Stimulated activated CD4-positive, alpha-beta T cell treated with anti-CD3 and anti-CD28 coated beads, Interleukin-1b, Interleukin-23, amount 100 ng/mL, for 4 hours (primary cell): ENCODE measurements around the gene TMEM121.
"Not testable (repeated sequence)": the region's sequence is repeated elsewhere in the genome, so short reads cannot be mapped to it uniquely, and the experiment has no call there.

Experiments used
- DNase-seq, 2 donors: peaks; one replicate each; pipeline ENCODE4 v3.0.0-alpha.2; 2020; ENCODE audit warnings: low read depth in 2 of 2

TMEM121 gene

DNA sequence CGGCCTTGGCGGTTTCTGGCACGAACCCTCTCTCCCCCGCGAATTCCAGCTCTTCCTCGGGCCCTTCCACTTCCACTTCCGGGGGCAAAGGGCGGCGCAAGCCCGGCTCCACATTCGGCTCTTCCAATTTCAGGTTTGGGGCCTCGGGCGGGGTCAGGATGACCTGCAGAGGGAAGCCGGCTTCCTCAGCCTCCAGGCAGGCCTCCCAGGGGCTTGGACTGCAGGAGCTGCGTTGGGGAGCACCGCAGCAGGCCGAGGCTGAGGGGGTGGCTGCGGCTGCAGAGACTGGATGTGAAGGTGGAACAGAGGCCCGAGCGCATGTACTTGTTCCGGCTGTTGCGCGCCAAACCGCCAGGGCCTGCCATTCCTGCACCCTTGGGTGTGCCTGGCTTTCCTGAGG lies 20.7 kb downstream of the TMEM121 start:
- DNase-seq = not testable (repeated sequence)

DNA sequence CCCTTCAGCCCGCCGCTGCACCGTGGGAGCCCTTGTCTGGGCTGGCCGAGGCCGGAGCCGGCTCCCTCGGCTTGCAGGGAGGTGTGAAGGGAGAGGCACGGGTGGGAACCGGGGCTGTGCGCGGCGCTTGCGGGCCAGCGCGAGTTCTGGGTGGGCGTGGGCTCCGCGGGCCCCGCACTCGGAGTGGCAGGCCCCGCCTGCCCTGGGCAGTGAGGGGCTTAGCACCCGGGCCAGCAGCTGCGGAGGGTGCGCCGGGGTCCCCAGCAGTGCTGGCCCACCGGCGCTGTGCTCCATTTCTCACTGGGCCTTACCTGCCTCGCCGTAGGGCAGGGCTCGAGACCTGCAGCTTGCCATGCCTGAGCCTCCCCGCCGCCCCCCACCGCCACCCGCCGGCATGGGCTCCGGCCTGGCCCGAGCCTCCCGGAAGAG lies 21.4 kb downstream of the TMEM121 start:
- DNase-seq = no peak

DNA sequence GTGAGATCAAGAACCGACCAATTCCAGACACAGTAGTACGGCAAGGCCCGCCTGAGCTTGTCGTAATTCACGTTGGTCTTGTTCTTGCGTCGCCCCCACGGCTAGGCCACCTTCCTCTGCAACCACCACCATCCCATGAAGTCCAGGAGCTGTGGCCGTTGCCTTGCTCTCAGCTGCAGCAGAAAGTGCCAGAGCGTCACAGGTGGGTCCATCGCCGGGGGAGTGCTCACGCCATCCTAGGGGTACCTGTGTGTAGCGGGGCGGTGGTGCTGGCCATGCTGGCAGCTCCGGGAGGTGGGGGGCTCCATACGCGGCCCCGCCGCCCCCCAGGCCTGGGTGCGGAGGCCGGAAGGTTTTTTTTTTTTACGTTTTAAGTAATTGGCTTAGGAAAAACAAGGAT lies 23.1 kb downstream of the TMEM121 start:
- no peak for DNase-seq

DNA sequence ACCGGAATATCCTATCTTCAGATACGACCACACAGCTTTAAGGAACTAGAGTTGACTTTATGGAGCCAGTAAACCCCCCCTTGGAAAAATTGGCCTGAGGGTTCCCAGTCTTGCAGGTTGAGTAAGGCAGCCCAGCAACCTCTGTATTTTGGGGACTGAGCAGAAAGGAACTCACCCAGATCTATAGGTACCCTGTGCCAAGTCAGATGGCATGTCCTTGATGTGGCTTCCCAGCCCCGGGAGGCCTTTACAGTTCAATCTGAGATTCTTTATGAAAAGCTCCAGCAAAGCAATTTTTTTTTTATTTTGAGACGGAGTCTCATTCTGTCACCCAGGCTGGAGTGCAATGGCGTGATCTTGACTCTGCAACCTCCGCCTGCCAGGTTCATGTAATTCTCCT lies 27.6 kb downstream of the TMEM121 start:
- DNase-seq = no peak

GRCh38 chr14:105554523-105554922 lies 28.1 kb downstream of the TMEM121 start:
- DNase-seq = no peak

DNA sequence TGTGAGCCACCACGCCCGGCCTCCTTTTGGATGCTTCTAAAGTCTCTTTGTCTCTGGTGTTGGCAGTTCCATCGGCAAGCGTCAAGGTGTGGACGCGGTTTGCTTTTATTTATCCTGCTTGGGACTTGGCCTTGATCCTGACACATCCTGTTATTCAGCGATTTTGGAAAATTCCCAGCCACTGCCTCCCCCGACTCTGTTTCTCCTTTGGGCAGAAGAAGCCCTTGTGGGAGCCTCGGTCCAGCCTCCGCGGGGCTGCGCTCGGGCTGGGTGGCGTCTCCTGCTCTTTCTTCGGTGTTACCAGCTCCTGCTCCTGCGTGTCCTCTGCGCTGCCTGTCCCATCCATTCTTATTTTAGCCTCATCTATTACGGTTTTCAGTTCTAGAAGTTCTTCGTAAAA lies 31.3 kb downstream of the TMEM121 start:
- not testable (repeated sequence) for DNase-seq

GRCh38 chr14:105558449-105559154 lies 32.2 kb downstream of the TMEM121 start:
- DNase-seq = not testable (repeated sequence)

DNA sequence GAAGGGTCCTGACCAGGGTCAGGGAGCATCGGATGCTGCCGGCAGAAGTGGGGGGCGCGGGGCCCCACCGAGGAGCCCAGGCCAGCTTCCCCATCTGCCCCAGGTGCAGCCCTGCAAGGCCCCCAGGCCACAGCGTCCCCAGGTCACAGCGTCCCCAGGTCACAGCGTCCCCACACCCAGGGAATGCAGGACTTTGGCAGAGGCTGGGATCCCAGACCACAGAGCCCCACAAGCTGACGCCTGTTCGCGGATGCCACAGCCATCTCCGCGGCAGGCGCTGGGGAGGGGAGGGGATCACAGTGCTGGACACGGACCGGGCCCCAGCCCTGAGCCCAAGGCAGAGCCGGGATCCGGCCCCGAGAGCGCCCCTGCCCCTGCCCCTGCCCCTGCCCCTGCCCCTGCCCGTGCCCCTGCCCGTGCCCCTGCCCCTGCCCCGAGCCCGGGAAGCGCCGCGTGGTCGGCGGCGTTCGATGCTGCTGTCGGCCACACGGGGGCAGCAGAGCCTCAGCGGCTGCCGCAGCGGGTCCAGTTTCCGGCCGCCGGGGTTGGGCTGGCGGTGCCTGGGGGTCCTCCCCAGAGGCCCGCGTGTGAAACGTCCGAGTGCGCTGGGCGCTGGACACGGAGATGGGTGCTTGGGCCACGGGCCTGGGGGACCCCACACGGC lies 33.1 kb downstream of the TMEM121 start:
- DNase-seq = peak in 1 of 2 donors; percentile 17

GRCh38 chr14:105560048-105560669 lies 33.8 kb downstream of the TMEM121 start:
- DNase-seq = not testable (repeated sequence)

- not testable (repeated sequence) for DNase-seq
Observed at GRCh38 chr14:105561345-105561744, 35.0 kb downstream of the TMEM121 start.

GRCh38 chr14:105562713-105563346 lies 36.4 kb downstream of the TMEM121 start:
- DNase-seq = no peak

DNA sequence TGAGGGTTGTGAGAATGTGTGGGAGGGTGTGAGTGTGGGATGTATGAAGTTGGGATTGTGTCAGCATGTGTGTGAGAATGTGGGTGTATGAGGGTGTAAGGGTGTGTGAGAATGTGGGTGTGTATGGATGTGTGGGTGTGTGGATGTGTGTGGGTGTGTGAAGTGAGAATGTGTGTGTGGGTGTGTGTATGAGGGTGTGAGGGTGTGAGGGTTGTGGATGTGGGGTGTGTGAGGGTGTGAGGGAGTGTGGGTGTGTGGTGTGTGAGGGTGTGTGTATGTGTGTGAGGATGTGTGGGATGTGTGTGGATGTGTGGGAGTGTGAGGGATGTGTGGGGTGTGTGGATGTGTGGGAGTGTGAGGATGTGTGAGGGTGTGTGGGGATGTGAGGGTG lies 37.0 kb downstream of the TMEM121 start:
- no peak for DNase-seq

- not testable (repeated sequence) for DNase-seq
Observed at GRCh38 chr14:105564536-105564935, 38.2 kb downstream of the TMEM121 start.

DNA sequence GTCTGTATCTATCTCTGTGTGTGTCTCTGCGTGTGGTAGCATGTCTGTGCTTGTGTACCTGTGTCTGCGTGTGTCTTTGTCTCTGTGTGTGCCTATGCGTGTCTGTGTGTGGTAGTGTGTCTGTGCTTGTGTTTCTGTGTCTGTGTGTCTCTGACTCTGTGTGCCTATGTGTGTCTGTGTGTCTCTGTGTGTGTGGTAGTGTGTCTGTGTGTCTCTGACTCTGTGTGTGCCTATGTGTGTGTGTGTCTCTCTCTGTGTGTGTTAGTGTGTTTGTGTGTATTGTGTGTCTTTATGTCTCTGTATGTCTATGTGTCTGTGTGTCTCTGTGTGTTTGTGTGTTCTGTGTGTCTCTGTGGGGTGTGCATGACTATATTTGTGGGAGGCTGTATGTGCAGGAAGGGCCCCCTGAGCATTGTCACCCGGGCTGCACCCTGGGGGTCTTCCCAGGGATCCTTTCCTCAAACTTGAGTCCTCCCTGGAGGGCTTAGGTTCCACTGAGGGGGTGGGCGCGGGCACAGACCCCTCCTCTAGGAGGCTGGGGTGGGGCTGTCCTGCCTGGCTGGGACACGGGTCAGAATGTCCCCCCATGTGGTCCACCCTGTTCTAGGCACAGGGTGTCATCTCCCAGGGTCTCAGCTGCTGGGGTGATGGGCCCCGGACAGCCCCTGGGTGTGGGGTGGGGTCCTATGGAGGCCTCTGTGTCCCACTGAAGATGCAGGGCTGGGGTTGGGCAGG lies 39.0 kb downstream of the TMEM121 start:
- not testable (repeated sequence) for DNase-seq

DNA sequence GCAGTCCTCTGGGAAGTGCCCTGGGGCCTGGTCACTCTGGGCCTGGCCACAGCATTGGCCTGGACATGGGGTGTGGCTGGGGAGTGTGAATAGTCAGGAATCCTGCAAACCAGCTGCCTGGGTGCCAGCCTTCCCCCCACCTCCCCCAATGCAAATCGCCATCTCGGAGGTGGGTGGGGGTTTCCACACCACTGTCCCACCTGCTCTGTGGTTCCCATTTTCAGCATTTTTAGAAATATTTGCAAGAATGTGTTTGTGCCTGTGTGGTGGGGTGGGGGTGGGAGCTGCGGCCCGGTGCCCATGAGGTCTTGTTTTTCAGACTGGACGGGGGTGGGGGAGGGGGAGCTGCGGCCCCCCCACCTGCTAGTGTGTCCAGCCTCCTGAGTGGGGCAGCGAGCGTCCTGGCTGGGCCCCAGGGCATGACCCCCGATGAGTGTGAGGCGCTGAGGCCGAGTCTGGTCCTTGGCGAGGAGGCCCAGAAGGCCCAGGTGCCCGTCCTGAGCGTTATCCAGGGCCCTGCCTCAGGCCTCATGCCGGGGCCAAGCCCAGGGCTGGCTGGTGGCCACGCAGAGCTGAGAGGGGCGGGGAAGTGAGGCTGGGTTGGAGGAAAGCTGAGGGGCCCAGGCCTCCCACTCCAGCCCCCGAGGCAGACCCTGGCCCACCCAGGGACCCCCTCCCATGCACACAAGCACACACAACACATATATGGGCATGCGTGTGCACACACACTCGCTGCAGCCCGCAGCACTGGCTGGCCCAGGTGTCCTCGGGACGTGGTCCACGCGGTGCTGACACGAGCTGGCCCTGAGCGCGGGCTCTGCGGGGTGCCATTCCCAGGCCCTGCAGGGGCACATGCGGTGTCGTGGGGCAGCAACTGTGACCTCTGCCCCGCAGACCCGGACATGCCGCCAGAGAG lies 40.1 kb downstream of the TMEM121 start:
- not testable (repeated sequence) for DNase-seq

DNA sequence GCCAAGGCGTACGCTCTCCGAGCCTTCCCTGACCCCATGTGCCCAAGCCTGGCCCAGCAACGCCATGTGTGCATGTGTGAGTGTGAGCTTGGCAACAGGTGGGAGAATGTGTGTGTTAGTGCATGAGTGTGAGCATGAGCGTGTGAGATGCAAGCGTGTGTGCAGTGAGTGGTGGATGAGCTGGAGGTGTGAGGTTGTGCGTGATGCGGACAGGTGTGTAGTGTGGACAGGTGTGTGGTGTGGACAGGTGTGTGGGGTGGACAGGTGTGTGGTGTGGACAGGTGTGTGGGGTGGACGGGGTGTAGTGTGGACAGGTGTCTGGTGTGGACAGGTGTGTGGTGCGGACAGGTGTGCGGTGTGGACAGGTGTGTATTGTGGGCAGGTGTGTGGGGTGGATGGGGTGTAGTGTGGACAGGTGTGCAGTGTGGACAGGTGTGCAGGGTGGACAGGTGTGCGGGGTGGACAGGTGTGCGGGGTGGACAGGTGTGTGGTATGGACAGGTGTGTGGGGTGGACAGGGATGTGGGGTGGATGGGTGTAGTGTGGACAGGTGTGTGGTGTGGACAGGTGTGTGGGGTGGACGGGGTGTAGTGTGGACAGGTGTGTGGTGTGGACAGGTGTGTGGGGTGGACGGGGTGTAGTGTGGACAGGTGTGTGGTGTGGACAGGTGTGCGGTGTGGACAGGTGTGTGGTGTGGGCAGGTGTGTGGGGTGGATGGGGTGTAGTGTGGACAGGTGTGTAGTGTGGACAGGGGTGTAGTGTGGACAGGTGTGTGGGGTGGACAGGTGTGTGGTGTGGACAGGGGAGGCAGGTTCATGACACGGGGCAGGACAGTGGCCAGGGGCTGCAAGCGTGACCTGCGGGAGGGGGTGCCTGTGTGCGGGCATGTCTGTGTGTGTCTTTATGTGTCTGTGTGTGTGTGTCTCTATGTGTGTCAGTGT lies 41.1 kb downstream of the TMEM121 start:
- not testable (repeated sequence) for DNase-seq

DNA sequence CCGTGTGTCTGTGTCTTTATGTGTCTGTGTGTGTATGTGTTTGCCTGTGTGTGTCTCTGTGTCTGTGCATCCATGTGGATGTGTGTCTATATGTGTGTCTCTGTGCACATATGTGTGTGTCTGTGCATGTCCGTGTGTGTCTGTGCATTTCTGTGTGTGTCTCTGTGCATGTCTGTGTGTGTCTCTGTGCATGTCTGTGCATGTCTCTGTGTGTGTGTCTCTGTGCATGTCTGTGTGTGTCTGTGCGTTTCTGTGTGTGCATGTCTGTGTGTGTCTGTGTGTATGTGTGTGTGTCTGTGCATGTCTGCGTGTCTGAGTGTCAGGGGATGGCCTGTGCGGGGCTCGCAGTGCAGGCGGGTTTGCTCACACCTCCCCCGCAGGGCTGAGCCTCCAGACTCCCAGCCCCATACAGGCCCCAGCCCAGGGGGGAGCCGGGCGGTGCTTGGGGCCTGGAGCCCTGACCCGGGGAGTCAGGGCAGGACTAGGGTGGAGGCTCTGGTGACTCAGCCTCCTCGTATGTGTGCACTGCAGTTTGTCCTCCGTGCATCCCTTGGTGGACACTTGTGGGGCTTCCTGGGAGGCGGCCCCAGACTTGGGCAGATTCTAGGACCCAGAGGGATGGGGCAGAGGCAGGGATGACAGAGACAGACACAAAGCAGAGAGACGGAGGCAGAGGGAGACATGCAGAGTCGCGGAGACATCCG lies 41.9 kb downstream of the TMEM121 start:
- not testable (repeated sequence) for DNase-seq

GRCh38 chr14:105568859-105569766 lies 42.7 kb downstream of the TMEM121 start:
- DNase-seq = no peak
